ENCODE measurements around the gene MSS51. TPM values are rescaled to one million over a fixed set of nuclear protein-coding genes. Genes with fewer than 3 reads are reported as not detected.

MSS51 gene
- total and polyA plus RNA-seq, 2 donors (not counting 3 experiments of a cell fraction or from before 2014, with no cell fraction given): 1.8 to 3.5 TPM

GRCh38 chr10:73401636-73402035, 31.7 kb downstream of the MSS51 start:
- H3K27ac ChIP-seq (ENCODE audit: insufficient read depth, low read depth, low read length): no peak overlapping the region
- no peaks in the 10 kb centered on the region for H3K9me3 ChIP-seq (replicated peaks; ENCODE audit: control insufficient read depth, insufficient read depth, low read length)
- FAIRE-seq (no peak), DNase-seq (ENCODE audit: low read depth, low spot score) (no peak)
- intact Hi-C loops (cut with micrococcal nuclease) (no loop called here), dilution Hi-C loops (cut with MboI; ENCODE audit: extremely low pct_ligation_motif_present, low sequenced_read_pairs) (no loop called here)
- H3K36me3 ChIP-seq (ENCODE audit: control insufficient read depth in 2 of 2, extremely low read depth in 1 of 2, insufficient read depth in 2 of 2, low read length in 2 of 2): no peaks in the 10 kb centered on the region
- H2AFZ ChIP-seq (ENCODE audit: low read depth, low read length): no peak overlapping the region
- no peaks in the 10 kb centered on the region for H3K27me3 ChIP-seq (ENCODE audit: control insufficient read depth in 2 of 2, insufficient read depth in 2 of 2, low read length in 2 of 2)
- no peak overlapping the region for H3K4me3 ChIP-seq (replicated peaks in 1 of 3; ENCODE audit: insufficient read depth in 1 of 3, low read depth in 1 of 3, low read length in 3 of 3)
- H3K9me1 ChIP-seq (replicated peaks; ENCODE audit: control insufficient read depth, extremely low read depth, insufficient read depth, low read length): no peaks in the 10 kb centered on the region
- no TSS peak for BruUV-seq (replicated peaks)
- CTCF ChIA-PET: no interaction called here
- peaks cover 4% of the 10 kb centered on the region for H4K20me1 ChIP-seq (replicated peaks; ENCODE audit: control insufficient read depth, extremely low read depth, insufficient read depth, low read length)
- H3K79me2 ChIP-seq (ENCODE audit: control insufficient read depth, insufficient read depth, low read length): peaks cover 56% of the 10 kb centered on the region
- no peak overlapping the region for H3K9ac ChIP-seq (replicated peaks; ENCODE audit: extremely low read depth, insufficient read depth, low read length)
- H3K4me2 ChIP-seq (ENCODE audit: insufficient read depth, low read length): no peak overlapping the region
- no peak for TF ChIP-seq FOS (IDR thresholded peaks at IDR 0.05; ENCODE audit: borderline replicate concordance, insufficient read depth, low read length)
- no peak for TF ChIP-seq GATA2 (IDR thresholded peaks at IDR 0.05; ENCODE audit: insufficient read depth, insufficient read length, low read depth, low read length)
- TF ChIP-seq, protein P1, sequence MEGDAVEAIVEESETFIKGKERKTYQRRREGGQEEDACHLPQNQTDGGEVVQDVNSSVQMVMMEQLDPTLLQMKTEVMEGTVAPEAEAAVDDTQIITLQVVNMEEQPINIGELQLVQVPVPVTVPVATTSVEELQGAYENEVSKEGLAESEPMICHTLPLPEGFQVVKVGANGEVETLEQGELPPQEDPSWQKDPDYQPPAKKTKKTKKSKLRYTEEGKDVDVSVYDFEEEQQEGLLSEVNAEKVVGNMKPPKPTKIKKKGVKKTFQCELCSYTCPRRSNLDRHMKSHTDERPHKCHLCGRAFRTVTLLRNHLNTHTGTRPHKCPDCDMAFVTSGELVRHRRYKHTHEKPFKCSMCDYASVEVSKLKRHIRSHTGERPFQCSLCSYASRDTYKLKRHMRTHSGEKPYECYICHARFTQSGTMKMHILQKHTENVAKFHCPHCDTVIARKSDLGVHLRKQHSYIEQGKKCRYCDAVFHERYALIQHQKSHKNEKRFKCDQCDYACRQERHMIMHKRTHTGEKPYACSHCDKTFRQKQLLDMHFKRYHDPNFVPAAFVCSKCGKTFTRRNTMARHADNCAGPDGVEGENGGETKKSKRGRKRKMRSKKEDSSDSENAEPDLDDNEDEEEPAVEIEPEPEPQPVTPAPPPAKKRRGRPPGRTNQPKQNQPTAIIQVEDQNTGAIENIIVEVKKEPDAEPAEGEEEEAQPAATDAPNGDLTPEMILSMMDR (IDR thresholded peaks at IDR 0.05; ENCODE audit: extremely low read depth in 1 of 2, insufficient read depth in 1 of 2, low read depth in 1 of 2, low read length in 2 of 2): no peak
- no peak for TF ChIP-seq POLR2A (IDR thresholded peaks at IDR 0.05; ENCODE audit: low read depth, low read length)
- TF ChIP-seq MYC (IDR thresholded peaks at IDR 0.05; ENCODE audit: low read depth, low read length): no peak
- TF ChIP-seq EZH2 (IDR thresholded peaks at IDR 0.05; ENCODE audit: borderline replicate concordance, low read depth, low read length, severe bottlenecking): no peak
- no peak for TF ChIP-seq JUN (IDR thresholded peaks at IDR 0.05; ENCODE audit: borderline replicate concordance, insufficient read depth, insufficient read length, low read depth)
- TF ChIP-seq POLR2AphosphoS5 (IDR thresholded peaks at IDR 0.05; ENCODE audit: insufficient read depth, low read depth, low read length): no peak
- TF ChIP-seq MAX (IDR thresholded peaks at IDR 0.05; ENCODE audit: insufficient read depth, insufficient read length): no peak
- POLR2A ChIA-PET: no interaction called here
- H3K4me1 ChIP-seq (ENCODE audit: control insufficient read depth, extremely low read depth, insufficient read depth, low read length): no peaks in the 10 kb centered on the region
